ENCODE results near the gene CAPZA2.
"Not testable (repeated sequence)": the region's sequence is repeated elsewhere in the genome, so short reads cannot be mapped to it uniquely, and the experiment has no call there.

The CAPZA2 gene

GRCh38 chr7:116862234-116862950 is at the start of gene CAPZA2:
Gene CAPZA2, plus strand, starts transcription at chr7:116862587. Its CDS starts 25 bp downstream, at chr7:116862612.
- DNase-seq: peak; percentile 84

GRCh38 chr7:116812860-116813259 is 49.5 kb upstream of the CAPZA2 start:
- DNase-seq: peak; percentile 97

GRCh38 chr7:116813371-116813770 is 49.0 kb upstream of the CAPZA2 start:
- not testable (repeated sequence) for DNase-seq

GRCh38 chr7:116815041-116815440 is 47.3 kb upstream of the CAPZA2 start:
- no peak for DNase-seq

GRCh38 chr7:116820149-116820548 is 42.2 kb upstream of the CAPZA2 start:
- no peak for DNase-seq

- DNase-seq: not testable (repeated sequence)
Observed at GRCh38 chr7:116821647-116822046, 40.7 kb upstream of the CAPZA2 start.

GRCh38 chr7:116824449-116824848 is 37.9 kb upstream of the CAPZA2 start:
- no peak for DNase-seq

GRCh38 chr7:116828281-116828680 is 34.1 kb upstream of the CAPZA2 start:
- DNase-seq: no peak

- no peak for DNase-seq
Observed at GRCh38 chr7:116829041-116829440, 33.3 kb upstream of the CAPZA2 start.

GRCh38 chr7:116829493-116829892 is 32.9 kb upstream of the CAPZA2 start:
- DNase-seq: no peak

GRCh38 chr7:116832692-116833091 is 29.7 kb upstream of the CAPZA2 start:
- DNase-seq: no peak

GRCh38 chr7:116834815-116835504 is 27.4 kb upstream of the CAPZA2 start:
- no peak for DNase-seq

GRCh38 chr7:116836048-116836447 is 26.3 kb upstream of the CAPZA2 start:
- no peak for DNase-seq

GRCh38 chr7:116836911-116837310 is 25.5 kb upstream of the CAPZA2 start:
- peak; percentile 1 for DNase-seq

- no peak for DNase-seq
Observed at GRCh38 chr7:116837586-116837985, 24.8 kb upstream of the CAPZA2 start.

- no peak for DNase-seq
Observed at GRCh38 chr7:116840256-116840655, 22.1 kb upstream of the CAPZA2 start.

- no peak for DNase-seq
Observed at GRCh38 chr7:116842371-116842770, 20.0 kb upstream of the CAPZA2 start.

GRCh38 chr7:116843378-116843777 is 19.0 kb upstream of the CAPZA2 start:
- DNase-seq: no peak

- DNase-seq: no peak
Observed at GRCh38 chr7:116851175-116851574, 11.2 kb upstream of the CAPZA2 start.

- no peak for DNase-seq
Observed at GRCh38 chr7:116851671-116852070, 10.7 kb upstream of the CAPZA2 start.

- DNase-seq: no peak
Observed at GRCh38 chr7:116854132-116854531, 8.3 kb upstream of the CAPZA2 start.

- no peak for DNase-seq
Observed at GRCh38 chr7:116857052-116857451, 5.3 kb upstream of the CAPZA2 start.

- DNase-seq: peak; percentile 30
Observed at GRCh38 chr7:116859323-116859722, 3.1 kb upstream of the CAPZA2 start.

- DNase-seq: no peak
Observed at GRCh38 chr7:116861717-116862116, 670 bp upstream of the CAPZA2 start.

Data from kidney glomerular epithelial cell (primary cell).